ENCODE results near the gene STMN3. TPM values are rescaled to one million over a fixed set of nuclear protein-coding genes. Genes with fewer than 3 reads are reported as not detected.

STMN3 gene
- total RNA-seq, 4 donors from 2014 or later = 9.2 to 30.5 (median 20.9) TPM

GRCh38 chr20:63628246-63628975, 24.8 kb downstream of the STMN3 start:
- H3K27me3 ChIP-seq = no peaks in the 10 kb centered on the region
- no peaks in the 10 kb centered on the region for H3K9me3 ChIP-seq
- no peaks in the 10 kb centered on the region for H3K36me3 ChIP-seq
- TF ChIP-seq POLR2A (IDR thresholded peaks at IDR 0.05) (peak in 1 of 2 donors; percentile 19), CTCF (IDR thresholded peaks at IDR 0.05) (no peak)
- DNase-seq = peak; percentile 49 to 71
- intact Hi-C loops (cut with DNase I; ENCODE audit: low total_unique reads) = no loop called here
- peaks cover 0 to 7% of the 10 kb centered on the region in 2 donors for H3K4me1 ChIP-seq
- H3K27ac ChIP-seq = peak overlapping the region; percentile 94 to 99
- peak overlapping the region; percentile 51 to 65 for H3K4me3 ChIP-seq

GRCh38 chr20:63627751-63628245, 25.4 kb downstream of the STMN3 start:
- H3K4me1 ChIP-seq = peaks cover 0 to 7% of the 10 kb centered on the region in 2 donors
- no peak for TF ChIP-seq POLR2A (IDR thresholded peaks at IDR 0.05)
- no peak for TF ChIP-seq CTCF (IDR thresholded peaks at IDR 0.05)
- intact Hi-C loops (cut with DNase I; ENCODE audit: low total_unique reads) = no loop called here
- H3K36me3 ChIP-seq = no peaks in the 10 kb centered on the region
- H3K9me3 ChIP-seq = no peaks in the 10 kb centered on the region
- no peak for DNase-seq
- peak overlapping the region; percentile 94 to 99 for H3K27ac ChIP-seq
- no peaks in the 10 kb centered on the region for H3K27me3 ChIP-seq
- H3K4me3 ChIP-seq = peak overlapping the region; percentile 51 to 65

- intact Hi-C loops (cut with DNase I; ENCODE audit: low total_unique reads) = no loop called here
- no peak for TF ChIP-seq CTCF (IDR thresholded peaks at IDR 0.05)
- peak; percentile 60 to 83 for TF ChIP-seq POLR2A (IDR thresholded peaks at IDR 0.05)
- peak; percentile 94 to 95 for DNase-seq
- Histone ChIP-seq H3K27me3 (no peaks in the 10 kb centered on the region), H3K9me3 (no peaks in the 10 kb centered on the region), H3K36me3 (no peaks in the 10 kb centered on the region), H3K27ac (peak overlapping the region; percentile 94 to 99), H3K4me3 (peak overlapping the region; percentile 51 to 65), H3K4me1 (peaks cover 0 to 7% of the 10 kb centered on the region in 2 donors)
These were observed 26.0 kb downstream of the STMN3 start for GRCh38 chr20:63627129-63627750.

DNA sequence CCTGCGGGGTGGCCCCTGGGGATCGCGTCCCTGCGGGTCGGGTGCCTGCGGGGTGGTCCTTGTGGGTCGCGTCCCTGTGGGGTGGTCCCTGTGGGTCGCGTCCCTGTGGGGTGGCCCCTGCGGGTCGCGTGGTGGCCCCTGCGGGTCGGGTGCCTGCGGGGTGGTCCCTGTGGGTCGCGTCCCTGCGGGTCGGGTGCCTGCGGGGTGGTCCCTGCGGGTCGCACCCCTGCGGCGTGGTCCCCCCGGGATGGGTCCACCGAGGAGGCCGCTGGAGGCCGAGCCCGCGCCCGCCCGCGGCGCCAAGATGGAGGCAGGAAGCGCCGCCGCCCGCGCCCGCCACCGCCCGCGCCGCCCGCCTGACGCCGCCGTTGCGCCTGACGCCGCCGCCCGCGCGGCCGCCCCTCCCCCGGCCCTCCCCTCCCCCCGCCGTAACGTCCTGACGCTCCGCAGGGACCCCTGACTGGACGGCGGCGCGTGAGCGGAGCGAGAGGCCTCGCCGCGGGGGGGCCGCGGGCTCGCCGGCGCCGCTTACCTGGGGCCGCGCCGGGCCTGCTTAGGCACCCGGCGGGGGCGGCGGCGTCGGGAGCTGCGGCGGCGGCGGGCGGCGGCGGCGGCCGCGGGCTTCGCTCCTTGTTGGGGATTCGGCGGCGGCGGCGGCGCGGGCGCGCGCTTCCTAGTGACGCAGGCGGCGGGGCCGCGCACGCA, 26.6 kb downstream of the STMN3 start, which contains the start of gene GMEB2:
GMEB2 (minus strand) TSS at position 678 of the 705 bp plus-strand sequence. CDS start 7,704 bp downstream, outside the sequence.
- TF ChIP-seq POLR2A (IDR thresholded peaks at IDR 0.05) (peak; percentile 21 to 75), CTCF (IDR thresholded peaks at IDR 0.05) (no peak)
- peak; percentile 72 to 78 for DNase-seq
- Histone ChIP-seq H3K9me3 (no peaks in the 10 kb centered on the region), H3K4me3 (peak within 1 kb of the TSS; percentile 58 to 65), H3K27ac (peak within 1 kb of the TSS; percentile 98 to 99), H3K4me1 (peaks cover 0 to 7% of the 10 kb centered on the region in 2 donors), H3K36me3 (no peaks in the 10 kb centered on the region), H3K27me3 (no peaks in the 10 kb centered on the region)
- intact Hi-C loops (cut with DNase I; ENCODE audit: low total_unique reads) = no loop called here

All from uterus (tissue), 4 donors.